Eye (tissue), 1 donor: ENCODE data around the gene C11orf24.
"Not testable (repeated sequence)": the region's sequence is repeated elsewhere in the genome, so short reads cannot be mapped to it uniquely, and the experiment has no call there.

ENCODE experiments used
- DNase-seq: peaks from one replicate; pipeline ENCODE4 v3.0.0-alpha.2; 2015

The C11orf24 gene

DNA sequence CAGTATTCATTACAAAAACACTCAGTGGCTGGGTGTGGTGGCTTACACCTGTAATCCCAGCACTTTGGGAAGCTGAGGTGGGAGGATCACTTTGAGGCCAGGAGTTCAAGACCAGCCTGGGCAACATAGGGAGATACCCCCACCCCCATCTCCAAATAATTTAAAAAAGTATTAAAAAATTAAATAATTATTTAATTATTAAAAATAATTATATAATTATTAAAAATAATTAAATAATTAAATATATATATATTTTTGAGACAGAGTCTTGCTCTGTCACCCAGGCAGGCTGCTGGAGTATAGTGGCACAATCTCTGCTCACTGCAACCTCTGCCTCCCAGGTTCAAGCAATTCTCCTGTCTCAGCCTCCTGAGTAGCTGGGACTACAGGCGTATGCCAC is 27.9 kb downstream of the C11orf24 start:
- DNase-seq: not testable (repeated sequence)

DNA sequence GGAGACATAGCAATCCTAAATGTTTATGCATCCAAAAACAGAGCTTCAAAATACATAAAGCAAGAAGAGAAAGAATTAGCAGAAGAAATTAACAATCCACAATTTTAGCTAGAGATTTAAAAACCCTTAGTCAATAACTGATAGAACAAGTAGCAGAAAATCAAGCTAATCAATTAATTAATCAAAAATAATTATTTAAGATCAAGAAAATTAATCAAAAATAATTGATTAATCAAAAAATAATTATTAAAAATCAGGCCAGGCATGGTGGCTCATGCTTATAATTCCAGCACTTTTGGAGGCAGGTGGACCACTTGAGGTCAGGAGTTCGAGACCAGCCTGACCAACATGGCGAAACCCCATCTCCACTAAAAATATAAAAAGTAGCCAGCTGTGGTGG is 29.2 kb downstream of the C11orf24 start:
- no peak for DNase-seq

DNA sequence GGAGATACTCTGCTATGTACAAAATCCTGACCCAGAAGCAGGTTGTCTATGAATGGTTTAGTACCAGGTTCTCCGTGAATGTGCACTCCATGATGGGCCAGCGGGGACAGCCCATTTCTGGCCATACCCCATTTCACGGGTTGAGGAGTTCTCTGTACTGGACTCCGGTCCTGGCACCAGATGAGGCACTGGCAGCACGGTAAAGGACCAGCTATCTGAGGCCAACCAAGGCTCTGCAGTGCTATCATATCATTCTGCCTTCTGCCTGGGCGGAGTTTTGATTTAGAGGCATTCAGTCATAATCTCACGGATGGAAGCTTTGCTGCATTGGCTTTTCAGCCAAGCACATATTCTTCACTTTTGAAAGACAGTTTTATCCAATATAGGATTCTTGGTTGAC is 40.2 kb downstream of the C11orf24 start:
- DNase-seq: no peak

DNA sequence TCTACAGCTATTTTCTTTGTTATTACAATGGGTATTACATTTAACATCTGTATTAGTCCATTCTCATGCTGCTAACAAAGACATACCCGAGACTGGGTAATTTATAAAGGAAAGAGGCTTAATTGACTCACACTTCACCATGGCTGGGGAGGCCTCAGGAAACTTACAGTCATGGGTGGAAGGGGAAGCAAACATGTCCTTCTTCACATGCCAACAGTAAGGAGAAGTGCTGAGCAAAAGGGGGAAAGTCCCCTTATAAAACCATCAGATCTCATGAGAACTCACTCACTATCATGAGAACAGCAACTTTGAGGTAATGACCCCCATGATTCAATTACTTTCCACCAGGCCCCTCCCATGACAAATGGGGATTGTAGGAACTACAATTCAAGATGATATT is 42.2 kb downstream of the C11orf24 start:
- no peak for DNase-seq

DNA sequence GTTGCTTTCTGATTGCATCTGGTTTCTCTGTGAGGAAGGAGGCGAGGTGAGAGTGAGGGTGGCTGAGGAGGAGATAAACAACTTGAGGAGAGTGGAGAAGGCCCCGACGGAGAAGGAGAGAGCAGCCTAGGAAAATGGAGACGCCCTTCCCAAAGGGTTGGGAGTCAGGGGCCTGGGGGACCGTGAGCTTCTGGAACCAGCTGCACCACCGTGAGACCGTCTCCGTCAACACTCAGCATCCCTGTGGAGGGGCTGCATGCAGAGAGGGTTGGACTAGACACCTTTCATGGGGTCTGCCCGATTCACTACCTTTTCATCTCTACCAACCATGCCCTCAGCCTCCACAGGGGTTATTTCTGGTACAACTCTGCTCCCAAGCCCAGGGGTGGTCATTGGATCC is 45.4 kb downstream of the C11orf24 start:
- DNase-seq: no peak

DNA sequence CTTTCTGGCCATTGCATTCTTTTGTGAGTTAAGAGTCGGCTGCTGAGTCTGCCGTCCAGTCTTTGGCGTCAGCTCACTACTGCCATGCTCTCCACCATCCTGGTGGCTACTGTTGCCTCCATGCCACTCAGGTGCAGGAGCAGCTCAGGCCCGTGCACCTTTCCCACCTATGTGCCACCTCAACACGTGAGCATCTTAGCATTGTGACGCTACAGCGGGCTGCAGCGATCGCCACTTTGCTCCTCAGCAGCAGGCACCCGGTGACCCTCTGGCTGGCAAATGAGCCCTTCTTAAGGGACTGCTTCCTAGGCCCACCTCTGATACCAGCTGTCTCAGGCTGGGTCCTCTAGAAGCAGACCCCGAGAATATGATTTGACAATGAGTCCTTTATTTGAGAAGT is 47.2 kb downstream of the C11orf24 start:
- no peak for DNase-seq

DNA sequence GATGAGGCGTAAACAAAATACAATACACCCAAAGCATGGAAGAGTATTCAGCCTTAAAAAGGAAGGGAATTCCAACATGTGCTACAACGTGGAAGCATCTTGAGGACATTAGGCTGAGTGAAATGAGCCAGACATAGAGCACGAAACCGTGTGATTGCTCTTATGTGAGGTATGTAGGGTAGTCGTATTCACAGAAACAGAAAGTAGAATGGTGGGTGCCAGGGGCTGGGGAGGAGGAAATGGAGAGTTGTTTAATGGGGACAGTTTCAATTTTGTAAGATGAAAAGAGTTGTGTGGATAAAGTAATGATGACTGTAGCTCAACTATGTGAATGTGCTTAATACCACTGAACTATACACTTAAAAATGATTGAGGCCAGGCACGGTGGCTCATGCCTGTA is 48.5 kb downstream of the C11orf24 start:
- no peak for DNase-seq

DNA sequence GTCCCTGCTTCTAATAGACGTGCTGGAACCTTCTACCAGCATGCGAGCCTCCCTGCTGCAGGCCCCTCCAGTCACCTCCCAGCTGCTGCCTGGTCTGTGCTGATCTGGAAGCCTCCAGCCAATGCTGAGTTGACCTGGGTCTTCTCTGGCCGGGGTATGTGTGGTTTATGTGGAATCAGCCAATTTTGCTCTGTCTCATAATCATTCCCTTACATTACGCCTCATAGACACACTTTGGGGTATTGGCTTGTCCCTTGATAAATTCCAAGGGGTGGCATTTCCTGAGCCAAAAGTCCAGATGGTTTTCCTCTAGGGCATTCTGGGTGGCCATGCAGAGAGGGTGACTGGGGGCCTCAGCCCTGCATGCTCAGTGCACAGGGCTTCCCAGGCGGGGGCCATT is 50.4 kb downstream of the C11orf24 start:
- DNase-seq: no peak

DNA sequence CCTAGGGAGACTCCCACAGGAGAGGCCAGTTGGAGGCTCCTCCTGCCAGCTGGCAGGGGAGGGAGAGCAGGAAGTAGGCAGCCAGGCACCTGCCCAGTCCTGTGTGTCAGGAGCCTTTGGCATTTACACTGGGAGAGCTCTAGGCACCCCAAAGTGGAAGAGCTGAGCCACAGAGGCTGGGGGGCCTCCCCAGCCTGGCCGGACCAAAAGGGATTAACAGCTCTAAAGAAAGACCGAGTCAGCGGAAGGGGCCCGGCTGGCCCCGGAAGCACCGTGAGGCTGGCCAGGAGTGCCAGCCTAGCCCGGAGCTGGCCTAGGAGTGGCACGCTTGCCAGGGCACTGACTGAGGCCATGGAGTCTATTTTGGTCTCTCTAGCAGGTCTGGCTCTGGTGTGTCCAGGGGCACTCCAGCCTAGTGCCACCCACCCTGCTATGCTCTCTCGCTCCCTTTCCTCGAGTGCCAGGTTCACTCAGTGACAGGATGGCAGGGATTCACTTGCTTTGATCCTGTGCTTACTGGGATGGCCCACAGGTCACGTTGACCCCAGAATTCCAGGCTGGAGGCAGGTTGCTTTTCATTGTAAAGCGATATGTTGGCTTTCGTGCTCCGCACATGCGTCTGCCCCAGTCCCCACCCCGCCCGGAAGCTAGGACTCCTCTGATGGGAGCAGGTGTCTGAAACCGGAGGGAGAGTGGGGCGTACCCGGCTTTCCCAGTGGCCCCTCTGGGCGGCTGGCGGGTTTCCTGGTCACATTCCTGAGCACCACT is 55.4 kb downstream of the C11orf24 start:
- no peak for DNase-seq

DNA sequence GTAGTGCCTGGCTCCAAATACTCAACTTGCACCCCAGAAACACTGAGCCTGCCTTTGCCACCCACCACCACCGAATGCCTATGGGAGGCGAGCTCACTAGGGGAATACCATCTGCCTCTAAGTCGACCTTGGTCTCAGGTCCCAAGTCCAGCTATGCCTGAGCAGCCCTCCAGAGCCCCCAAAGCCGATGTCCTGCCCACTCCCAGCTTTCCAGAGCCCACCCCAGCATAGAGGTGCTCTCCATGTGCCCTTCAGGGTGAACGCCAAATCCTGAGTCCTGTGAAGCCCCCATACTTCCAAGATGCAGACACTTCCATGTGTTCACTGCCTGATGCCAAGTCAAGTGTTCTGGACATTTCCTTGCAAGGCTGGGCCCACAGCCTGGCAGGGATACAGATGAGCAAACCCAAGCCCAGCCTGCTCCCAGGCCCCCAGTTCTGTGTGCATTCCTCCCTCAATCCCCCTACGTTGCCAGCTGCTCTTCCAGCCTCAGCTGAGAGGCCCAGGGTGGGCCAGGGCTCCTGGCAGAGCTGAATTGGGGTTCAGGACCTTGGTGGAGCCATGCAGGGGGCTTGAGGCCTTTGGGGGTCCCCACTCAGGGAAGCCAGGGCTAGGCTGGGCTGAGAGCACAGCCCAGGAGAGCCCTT is 56.1 kb downstream of the C11orf24 start:
- no peak for DNase-seq

DNA sequence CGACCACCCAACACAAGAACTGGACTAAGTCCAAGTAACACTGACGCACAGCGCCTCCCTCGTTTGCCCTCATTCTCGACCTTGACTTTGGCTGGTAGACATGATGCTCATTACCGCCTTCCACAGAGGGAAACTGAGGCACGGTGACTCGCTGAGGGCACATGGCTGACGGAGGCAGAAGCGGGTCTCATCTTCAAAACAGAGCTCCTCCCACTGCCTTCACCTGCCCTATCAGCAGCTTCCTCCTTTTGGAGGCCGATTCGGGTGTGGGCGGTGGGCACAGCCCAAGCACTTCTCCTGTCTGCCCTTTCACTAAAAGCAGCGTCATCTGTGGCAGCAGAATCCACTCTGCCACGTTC is 56.7 kb downstream of the C11orf24 start:
- DNase-seq: no peak

DNA sequence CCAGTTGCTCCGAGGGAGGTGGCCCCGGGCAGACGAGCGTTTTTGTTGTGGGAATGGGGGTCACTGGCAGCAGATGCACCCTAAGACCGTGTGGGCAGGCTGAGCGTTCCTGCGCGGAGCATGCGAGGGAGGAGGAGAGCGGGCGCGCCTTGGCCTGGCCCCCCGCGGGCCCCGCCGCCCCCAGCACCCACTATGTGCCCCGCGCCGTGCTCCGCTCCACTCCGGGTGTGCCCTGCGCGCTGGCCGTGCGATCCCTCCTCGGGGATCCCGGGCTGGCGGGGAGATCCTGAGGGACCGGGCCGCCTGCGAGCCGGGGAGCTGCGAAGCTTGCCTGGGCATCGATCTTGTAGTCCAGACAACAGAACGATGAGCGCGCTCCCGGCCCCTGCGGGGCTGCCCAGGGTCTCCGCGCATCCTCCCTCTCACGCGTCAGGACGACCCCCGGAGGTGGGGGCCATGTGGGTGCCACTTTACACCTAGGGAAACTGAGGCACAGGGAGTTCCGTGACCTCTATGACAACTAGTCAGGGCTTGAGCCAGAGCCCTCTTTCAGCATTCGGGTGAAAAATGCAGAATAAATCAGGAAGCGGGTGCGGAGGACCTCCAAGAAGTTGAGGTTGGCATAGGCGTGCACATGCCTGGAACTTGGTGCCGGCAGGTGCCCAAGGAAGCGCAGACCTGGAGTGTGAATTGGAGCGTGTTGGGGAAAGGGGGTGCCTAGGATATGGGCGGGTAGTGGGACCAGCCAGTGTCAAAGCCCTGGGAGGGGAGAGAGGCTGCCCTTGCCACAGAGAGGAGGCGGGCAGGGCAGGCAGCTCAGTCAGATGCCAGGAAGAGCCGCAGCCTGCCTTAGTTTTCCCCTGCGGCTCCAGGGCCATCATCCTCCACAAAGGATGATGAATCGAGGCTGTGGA is 57.3 kb downstream of the C11orf24 start:
- DNase-seq: no peak

DNA sequence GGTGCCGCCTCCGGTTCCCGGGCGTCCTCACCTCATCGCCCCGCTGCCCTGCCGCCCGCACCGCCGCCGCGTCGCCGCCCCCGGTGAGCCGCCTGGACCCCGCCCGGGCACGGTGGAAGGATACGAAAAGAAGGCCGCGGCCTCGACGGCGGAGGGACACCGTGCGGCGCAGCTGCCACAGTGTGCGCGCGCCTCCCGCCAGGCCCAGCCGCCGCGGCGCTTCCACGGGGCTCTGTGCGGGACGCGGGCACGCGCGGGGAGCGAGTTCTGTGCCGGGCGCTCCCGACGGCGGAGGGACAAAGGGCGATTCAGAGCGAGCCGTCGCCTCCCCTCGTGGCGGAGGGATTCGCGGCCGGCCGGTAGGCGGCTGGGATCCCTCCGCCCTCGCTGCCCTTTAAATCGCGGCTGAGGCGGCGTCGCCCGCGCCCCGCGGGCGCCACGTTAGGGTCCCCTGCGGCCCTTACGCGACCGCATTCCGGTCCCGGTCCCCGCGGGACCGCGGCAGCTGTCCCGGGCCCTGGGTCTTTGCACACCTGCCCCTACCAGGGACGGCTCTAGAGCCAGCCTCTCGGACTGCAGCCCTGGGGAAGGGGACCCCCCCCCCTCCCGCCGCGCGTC is 58.1 kb downstream of the C11orf24 start:
- DNase-seq: peak; percentile 98

DNA sequence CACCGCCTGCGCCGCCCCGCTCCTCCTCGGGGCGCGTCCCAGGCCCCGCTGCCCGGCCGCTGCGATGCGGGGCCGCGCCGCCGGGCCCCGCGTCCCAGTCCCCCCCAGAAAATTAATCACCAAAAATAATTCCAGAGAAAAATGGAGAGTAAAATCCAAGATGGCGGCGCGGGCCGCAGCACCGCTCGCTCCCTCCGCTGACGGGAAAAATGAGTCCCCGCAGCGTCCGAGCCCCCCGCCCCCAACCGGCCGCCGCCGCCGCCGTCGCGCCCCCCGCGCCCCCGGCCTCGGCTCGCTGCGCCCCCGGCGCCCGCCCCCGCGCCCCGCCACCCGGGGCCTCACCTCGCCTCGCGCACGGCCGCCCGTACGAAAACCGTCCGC is 58.6 kb downstream of the C11orf24 start, which contains the start of gene KMT5B:
TSS of gene KMT5B (minus strand) at position 162 of the 381 bp plus-strand sequence. CDS start 23,220 bp downstream, outside the sequence.
- DNase-seq: peak; percentile 87

DNA sequence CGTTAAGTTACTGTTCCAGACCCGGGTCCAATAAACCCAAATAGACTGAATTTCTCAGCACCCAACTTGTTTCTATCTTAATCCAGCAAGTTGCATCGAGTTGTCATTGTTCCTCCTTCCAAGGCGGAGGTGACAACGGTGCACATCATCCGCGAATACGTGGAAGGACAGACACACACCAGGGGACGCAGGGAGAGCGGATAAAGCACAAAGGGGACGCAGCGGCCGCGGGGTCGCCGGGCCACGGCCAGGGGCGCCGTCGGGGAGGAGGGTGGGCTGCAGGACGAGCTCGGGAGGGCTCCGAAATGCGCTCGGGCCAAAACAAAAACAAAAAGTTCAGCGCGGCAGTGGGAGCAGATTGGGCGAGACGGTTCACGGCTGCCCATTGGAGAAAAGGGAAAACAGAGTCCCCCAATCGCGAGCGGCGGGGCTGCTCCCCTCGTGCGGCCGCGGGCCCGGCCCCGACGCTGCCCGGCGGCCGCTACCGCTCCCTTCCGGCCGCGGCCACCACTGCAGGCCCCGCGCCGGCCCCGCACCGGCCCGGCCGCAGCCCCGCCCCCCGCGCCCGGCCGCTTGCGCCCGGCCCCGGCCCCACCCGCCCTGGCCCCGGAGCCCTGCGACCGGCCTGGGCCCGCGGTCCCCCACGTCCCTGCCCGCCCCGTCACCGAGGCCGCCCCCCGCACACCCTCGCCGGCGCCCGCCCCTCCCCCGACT is 59.2 kb downstream of the C11orf24 start:
- DNase-seq: peak; percentile 87

DNA sequence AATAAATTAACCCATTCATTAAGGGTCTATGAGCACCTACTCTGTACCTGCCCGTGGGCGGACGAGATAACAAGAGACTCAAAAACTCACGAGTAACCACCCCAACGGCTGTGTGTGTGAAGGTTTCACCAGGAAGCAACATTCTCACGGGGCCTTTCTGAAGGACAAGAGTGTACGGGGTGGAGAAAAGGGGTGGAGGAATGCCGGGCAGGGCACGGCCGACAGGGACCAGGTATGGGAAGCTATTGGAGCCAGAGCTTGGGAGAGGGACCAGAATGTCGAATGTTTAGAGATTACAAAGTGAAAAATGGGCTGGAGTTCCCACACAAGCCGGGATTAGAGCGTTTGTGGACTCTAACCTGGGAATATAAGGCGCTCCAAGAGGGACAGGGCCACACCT is 60.2 kb downstream of the C11orf24 start:
- no peak for DNase-seq
